ENCODE measurements around the gene FOXO6. TPM values are rescaled to one million over a fixed set of nuclear protein-coding genes. Genes with fewer than 3 reads are reported as not detected.

FOXO6 gene
- total RNA-seq, result 1 to 10 TPM in 1 of 3 donors, under 1 TPM in 1, not detected in 1; 0.98 to 1.3 TPM

DNA sequence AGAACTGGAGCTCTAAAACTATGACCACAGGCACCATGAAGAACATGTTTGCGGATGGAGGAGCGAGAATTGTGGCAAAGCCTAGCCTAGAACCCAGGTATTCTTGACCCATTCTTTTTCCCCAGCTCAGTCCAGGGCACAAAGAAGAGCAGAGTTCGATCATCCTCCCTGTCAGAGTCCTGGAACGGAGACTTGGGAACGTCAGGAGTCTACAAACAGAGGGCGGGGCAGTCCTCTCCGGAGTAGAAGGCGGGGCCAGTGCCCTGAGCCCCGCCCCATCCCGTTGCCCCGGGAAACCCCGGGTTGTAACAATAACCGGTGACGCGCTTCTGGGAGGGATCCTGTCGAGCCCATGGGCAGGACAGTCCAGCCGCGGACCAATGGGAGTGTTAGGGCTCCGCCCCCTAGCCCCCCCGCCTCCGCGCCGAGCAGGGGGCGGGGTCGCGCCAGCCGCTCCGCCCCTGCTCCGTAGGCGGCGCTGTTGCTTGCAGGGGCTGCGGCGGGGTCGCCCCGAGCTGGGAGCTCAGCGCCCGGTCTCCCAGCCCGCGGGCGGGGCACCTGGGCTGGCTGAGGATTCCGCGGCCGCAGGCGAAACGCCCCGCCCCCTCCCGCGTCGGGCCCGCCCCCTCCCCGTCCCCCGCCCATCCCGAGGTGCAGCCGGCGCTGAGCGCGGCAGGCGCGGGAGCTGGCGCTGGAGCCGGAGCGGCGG, at the start of gene FOXO6:
Gene FOXO6, plus strand, starts transcription at position 649 of the 709 bp plus-strand sequence.
- no peaks in the 10 kb centered on the region for H3K9me3 ChIP-seq
- intact Hi-C loops (cut with DNase I; ENCODE audit: low total_unique reads), result no loop called here
- DNase-seq (ENCODE audit: low spot score in 2 of 2), result peak; percentile 97 to 99
- H3K27me3 ChIP-seq, result no peaks in the 10 kb centered on the region
- TF ChIP-seq POLR2A (IDR thresholded peaks at IDR 0.05) (no peak), POLR2AphosphoS5 (IDR thresholded peaks at IDR 0.05) (peak in 1 of 3 donors; percentile 8)
- TF ChIP-seq, protein P1, sequence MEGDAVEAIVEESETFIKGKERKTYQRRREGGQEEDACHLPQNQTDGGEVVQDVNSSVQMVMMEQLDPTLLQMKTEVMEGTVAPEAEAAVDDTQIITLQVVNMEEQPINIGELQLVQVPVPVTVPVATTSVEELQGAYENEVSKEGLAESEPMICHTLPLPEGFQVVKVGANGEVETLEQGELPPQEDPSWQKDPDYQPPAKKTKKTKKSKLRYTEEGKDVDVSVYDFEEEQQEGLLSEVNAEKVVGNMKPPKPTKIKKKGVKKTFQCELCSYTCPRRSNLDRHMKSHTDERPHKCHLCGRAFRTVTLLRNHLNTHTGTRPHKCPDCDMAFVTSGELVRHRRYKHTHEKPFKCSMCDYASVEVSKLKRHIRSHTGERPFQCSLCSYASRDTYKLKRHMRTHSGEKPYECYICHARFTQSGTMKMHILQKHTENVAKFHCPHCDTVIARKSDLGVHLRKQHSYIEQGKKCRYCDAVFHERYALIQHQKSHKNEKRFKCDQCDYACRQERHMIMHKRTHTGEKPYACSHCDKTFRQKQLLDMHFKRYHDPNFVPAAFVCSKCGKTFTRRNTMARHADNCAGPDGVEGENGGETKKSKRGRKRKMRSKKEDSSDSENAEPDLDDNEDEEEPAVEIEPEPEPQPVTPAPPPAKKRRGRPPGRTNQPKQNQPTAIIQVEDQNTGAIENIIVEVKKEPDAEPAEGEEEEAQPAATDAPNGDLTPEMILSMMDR (IDR thresholded peaks at IDR 0.05), result peak in 1 of 3 donors; percentile 17
- peak within 1 kb of the TSS; percentile 53 to 72 (median 58) for H3K4me3 ChIP-seq
- peak within 1 kb of the TSS; percentile 82 for H3K27ac ChIP-seq
- no peaks in the 10 kb centered on the region for H3K36me3 ChIP-seq
- peaks cover 17 to 21% of the 10 kb centered on the region in 2 donors for H3K4me1 ChIP-seq

DNA sequence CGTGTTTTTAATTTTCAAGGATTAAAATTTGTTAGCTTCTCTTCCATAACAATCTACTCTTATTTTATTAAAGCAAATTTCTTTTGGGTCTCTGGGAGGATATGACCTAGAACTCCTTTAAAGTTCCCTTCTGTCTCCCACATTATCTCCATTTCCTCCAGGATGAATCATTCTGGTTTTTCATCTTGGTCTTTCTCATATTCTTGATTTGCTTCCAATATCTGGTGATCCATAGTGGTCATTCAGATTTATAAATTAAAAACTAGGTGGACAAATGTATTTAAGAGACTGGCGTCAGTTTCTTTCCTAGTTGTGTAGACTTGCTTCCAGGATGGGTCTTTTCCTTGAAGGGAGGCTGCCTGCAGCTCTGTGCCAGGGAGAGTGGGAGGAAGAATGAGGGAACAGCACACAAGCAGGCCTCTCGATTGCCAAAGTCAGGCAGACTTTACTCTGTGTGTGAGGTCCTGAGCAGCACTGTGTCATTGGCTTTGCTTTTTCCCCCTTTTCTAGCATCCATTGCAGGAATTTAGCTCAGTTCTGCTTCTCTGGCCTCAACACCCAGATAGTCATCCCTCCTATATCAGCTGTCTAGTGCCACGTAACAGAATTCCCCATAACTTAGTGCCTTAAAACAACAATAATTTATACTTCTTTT, 48.1 kb upstream of the FOXO6 start:
- TF ChIP-seq, protein P1 (IDR thresholded peaks at IDR 0.05), result no peak
- TF ChIP-seq POLR2AphosphoS5 (IDR thresholded peaks at IDR 0.05) (no peak), POLR2A (IDR thresholded peaks at IDR 0.05) (no peak)
- Histone ChIP-seq H3K27ac (no peak overlapping the region), H3K9me3 (no peaks in the 10 kb centered on the region), H3K4me3 (no peak overlapping the region), H3K4me1 (no peaks in the 10 kb centered on the region), H3K27me3 (no peaks in the 10 kb centered on the region), H3K36me3 (no peaks in the 10 kb centered on the region)
- intact Hi-C loops (cut with DNase I; ENCODE audit: low total_unique reads), result no loop called here
- peak in 1 of 2 donors; percentile 37 for DNase-seq (ENCODE audit: low spot score in 2 of 2)

DNA sequence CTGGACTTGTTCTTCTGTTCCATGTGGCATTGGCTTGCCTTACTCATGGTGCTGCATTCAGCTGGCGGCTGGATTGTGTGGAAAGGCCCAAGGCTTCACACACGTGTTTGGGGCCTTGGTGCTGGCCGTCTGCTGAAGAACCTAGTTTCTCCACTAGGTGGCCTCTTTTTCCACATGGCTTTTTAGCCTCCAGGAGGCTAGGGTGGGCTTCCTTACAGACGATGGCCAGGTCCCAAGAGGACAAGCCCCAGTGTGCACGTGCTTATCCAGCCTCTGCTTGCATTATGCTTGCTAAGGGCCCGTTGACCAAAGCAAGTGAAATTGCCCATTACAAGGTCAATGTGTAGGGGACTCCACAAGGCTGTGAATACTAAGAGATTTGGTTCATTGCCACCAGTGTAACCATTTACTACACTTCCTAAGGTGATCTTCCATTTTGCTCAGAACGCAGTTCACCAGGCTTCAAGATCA, 47.5 kb upstream of the FOXO6 start:
- Histone ChIP-seq H3K9me3 (no peaks in the 10 kb centered on the region), H3K36me3 (no peaks in the 10 kb centered on the region), H3K27ac (no peak overlapping the region), H3K27me3 (no peaks in the 10 kb centered on the region), H3K4me1 (no peaks in the 10 kb centered on the region), H3K4me3 (no peak overlapping the region)
- TF ChIP-seq POLR2A (IDR thresholded peaks at IDR 0.05), result no peak
- TF ChIP-seq, protein P1 (IDR thresholded peaks at IDR 0.05), result peak; percentile 18 to 41 (median 22)
- intact Hi-C loops (cut with DNase I; ENCODE audit: low total_unique reads), result no loop called here
- no peak for DNase-seq (ENCODE audit: low spot score in 2 of 2)

DNA sequence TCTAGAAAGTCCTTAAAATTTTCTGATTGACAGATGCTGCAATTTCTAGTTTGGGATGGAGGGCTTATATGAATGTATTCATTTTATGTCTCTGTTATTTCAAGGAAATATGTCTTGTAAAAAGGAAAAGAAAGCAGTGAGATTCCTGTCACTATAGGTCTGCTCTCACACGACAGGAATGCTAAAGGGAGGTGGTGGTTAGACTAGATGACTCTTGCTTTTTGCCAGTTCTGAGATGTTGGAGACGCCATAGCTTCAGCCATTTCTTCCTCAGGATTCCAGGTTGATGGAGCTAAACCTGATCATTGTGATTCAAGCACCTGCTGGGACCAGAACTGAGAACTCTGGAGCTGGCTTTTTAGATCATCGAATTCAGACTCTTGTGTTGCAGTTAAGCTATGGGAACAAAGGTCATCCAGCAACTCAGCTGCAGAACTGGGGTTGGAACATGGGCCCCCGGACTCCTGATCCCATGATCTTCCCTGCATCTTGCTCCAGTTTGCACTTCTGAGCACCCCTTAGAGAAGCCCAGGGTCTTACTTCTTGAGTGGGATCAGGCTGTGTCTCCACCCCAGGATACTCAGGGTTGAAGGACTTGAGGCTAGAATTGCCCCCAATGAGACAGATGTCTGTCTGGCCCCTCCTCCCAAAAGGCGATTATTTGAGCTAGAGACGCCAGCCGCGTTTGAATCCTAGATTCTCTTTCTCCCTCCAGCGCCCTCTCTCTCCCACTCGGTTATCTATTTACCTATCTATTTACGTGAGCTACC, 46.7 kb upstream of the FOXO6 start:
- Histone ChIP-seq H3K9me3 (no peaks in the 10 kb centered on the region), H3K4me3 (no peak overlapping the region), H3K27me3 (no peaks in the 10 kb centered on the region), H3K27ac (no peak overlapping the region), H3K4me1 (no peaks in the 10 kb centered on the region), H3K36me3 (no peaks in the 10 kb centered on the region)
- TF ChIP-seq, protein P1 (IDR thresholded peaks at IDR 0.05), result no peak
- no peak for TF ChIP-seq POLR2AphosphoS5 (IDR thresholded peaks at IDR 0.05)
- no peak for TF ChIP-seq POLR2A (IDR thresholded peaks at IDR 0.05)
- intact Hi-C loops (cut with DNase I; ENCODE audit: low total_unique reads), result no loop called here
- DNase-seq (ENCODE audit: low spot score in 2 of 2), result no peak
